GM18498 (cell line): ENCODE data around the gene LAMA4.

Source experiments
- ATAC-seq: cut with Tn5 transposase; IDR thresholded peaks from one replicate; pipeline ENCODE4 v1.9.1; 2021; ENCODE audit warnings: mild to moderate bottlenecking, moderate library complexity; ENCODE audit not compliant: unreplicated experiment

The LAMA4 gene

DNA sequence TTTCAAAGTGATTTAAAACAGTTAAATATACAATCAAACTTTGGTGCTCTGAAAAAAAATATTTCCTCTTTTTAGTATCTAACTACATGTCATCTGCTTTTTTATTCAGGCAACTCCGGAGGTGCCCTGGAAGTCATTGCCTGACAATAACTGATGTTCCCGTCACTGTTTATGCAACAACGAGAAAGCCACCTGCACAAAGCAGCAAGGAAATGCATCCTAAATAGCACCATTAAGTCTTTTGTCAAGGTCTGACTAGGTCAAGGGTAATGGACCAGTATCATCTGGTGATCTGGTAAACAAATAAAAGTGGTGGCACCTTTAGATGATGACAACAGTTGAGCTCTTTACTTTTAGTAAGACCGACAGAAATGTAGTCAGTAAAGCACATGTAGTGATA lies 153.8 kb downstream of the LAMA4 start:
- no peak for ATAC-seq

DNA sequence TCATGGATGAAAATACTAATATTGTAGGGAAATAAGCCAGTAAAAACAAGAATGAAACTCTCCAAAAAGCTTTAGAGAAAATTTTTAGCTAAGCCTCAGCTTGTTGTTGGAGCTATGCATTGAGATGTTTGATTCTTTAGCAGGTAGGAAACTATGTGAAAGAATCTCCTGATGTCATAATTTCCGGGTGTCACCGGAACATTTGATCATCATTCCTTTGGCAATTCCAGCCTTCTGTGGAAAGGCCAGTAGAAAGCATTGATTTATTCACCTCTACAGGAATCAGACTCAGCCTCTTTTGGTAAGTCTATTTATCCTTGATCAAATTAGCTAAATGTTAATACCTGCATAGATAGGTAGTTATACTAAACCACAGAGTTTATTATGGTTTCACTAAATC lies 157.5 kb downstream of the LAMA4 start:
- ATAC-seq: no peak

DNA sequence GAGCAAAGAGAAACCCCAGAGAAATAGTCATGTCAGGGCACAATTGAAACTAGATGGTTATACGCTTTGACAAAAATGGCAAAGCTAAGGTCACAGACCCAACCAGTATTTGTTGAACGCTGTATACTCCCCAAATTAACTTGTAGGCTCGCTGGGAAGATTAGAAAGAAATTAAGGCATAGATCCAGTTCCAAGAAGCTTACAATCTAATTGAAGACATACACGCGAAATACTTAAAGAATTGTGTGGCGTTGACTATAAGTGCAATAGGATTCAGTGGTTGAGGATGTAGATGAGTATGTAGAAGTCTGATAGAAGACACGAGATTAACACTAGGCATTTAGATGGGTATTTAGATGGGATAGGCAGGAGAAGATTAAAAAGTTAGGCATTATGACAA lies 166.5 kb downstream of the LAMA4 start:
- ATAC-seq: no peak

DNA sequence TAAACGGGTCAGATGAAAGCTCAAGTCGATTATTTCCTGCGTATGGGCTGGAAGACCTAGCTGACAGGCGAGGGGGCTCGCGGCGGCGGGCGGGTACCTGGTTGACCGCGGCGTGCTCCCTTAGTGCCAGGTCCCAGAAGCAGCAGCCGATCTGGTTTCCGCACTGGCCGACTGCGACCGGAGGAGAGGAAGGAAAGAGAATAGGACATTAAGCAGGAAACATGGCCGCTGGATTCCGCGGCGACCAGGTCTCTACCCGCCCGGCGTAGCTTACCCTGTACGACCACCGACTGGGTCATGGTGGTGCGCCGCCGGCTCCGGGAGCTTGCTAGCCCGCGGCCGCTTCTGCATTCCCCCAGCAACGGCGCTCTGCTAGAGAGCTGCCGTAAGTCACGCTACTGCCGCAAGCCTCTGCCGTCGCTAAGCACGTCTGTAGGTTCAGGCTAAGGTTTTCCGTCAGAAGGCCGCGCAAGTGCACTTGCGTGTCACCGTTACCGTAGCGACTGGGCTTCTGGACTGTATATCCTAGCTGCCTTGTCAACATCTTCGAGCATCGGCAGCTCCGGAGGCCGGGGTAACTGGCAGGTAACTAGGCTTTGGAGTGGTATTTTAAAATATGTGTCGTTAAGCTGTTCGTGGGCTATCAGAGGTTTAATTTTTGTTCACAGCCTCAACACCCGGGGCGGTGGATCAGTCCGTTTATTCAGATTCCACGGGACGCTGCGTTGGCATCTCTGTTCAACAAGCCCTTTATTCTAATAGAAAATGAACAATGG lies 167.0 kb downstream of the LAMA4 start, which contains the start of the genes FAM229B and TUBE1:
Gene FAM229B (plus strand): TSS at position 456 of the 776 bp plus-strand sequence. CDS start 11,693 bp downstream, outside the sequence.
Gene TUBE1 (minus strand): TSS at position 347 of the 776 bp plus-strand sequence. CDS start 48 bp downstream, at position 299.
- peak; percentile 98 for ATAC-seq

DNA sequence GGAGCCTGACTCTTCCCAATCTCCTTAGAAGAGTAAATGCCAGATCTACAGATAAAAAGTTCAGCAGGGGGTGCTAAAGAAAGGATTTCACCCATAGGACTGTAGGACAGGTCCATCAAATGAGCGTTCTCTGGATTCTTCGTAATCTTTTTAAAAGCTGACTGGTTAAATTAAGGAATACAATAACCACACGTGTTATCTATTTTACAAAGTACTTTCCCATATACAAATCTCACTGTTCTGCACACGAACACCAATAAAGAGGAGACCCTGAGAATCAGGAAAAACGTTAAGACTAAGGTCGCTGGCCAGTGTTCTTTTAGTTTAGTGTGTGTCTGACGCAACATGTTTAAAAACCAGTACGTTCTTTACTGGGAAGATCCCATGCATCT lies 167.6 kb downstream of the LAMA4 start:
- ATAC-seq: peak; percentile 29

DNA sequence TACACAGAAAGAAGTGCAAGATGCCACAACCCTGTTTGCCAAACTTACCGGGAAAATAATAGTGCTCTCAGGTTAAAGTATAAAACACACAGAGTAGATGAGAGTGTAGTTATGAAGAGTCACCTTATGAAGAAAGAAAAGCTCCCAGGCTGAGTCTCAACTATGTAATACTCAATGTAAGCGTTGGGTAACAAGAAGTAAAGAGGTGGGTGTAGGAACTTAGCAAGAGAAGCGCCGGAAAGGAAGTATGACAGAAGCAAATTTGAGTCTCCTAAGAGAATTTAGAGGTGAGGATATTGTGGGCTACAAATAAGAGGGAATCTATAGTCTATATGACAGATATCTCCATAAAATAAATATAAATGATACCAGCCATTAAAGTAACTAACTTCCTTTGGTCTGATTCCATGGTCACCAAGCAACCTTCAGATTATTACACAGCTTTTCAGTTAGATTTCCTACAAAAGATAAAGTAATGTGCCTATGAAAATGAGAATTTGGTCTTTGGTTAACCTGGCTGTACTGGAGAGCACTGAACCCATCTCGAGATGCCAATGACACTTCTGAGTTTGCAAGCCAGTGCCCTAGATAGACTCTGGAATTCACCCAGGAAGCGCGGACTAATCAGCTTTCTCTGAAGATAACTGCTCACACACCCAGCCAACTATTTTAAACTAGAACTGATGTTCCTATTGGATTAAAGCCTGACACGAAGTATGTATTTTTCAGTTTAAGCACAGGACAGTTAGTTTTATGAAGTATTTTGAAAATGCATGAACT lies 168.9 kb downstream of the LAMA4 start:
- no peak for ATAC-seq

DNA sequence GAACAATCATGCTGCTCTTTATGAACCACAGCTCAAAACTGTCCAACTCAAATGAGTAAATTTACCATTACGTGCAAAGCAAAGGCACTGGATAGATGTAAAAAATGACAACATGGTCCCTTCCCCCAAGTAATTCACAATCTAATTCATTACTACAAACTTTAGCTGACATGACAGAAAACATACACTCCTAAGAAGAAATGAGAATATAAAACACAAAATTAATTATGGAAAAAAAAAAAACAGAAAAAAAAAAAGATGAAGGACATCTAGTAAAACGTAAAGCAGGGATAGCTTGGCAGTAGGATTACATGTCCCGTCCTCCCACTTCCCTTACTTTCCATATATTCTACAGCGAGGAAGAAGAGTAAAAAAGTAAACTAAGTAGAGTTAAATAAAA lies 172.8 kb downstream of the LAMA4 start:
- no peak for ATAC-seq

DNA sequence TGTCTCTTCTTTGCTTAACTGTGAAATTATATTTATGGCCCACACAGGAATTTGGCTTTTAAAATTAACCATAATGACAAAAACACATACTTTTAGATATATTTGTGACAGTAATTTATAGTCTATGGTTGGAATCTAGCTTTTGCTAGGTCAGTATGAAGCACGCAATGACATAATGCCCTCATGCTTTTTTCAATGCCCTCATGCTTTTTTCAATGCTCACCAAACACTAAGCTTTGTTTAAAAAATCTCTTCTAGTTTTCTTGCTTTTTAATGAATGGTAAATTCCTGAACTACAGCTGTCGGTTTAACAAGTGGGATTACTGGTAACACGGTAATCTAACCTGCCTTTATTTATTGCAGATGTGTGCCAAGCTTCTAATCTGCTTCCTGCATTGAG lies 187.8 kb downstream of the LAMA4 start:
- ATAC-seq: no peak

DNA sequence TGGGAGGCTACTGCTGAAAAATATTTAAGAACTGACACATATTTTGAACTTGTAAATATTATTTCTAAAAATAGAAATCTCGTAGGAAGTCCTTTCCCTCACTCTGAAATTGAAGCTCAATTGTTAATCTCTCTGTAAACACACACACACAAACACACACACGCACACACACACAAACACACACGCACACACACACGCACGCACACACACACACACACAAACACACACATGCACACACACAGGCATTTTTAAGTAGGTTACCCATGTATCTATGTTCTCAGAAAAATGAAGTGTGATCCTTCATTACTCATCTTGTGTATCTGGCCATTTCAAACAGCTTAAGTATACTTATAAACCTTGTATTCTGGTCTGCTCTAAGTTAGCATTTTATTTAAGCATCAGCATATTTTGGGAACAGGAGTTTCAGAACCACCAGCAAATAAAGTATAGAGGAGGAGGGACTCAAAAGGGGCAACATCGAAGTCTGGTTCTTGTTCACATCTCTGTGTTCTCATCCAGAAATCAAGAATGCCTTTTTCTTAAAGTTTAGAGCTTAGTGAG lies 188.9 kb downstream of the LAMA4 start:
- no peak for ATAC-seq

DNA sequence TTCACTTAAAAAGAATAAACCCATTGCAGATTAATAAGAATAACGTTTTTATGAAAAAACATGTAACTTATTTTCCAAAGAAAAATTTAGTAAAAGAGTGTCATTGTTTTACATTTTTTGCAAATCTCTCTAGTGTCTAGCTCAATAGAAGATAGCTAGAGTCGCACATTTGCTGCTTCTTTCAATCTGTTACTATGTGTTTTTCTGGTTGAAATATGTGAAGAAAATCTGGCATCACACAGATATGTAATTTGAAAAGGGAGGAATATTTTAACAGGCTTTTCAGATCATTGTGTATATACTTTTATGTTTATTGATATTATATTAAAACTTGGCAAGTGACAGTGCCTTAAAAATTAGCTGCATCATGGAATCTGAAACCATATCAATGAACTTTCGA lies 191.4 kb downstream of the LAMA4 start:
- no peak for ATAC-seq

DNA sequence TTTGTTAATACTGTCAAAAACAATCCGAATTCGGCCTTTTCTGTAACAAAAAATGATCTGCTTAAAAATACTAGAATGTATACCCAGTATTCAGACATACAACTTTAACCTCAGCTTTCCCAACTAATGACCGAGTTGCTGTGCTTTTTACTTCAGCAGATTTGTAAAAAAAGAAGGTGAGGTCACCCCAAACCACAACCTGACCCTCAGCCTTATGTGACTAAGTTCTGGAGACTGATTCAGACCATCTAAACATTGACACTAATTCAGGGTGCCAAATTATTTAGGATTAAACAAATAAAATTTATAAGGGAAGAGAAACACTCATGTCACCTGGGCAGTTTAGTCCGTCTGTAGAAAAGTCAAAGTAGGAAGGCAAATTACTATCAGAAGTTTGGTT lies 192.8 kb downstream of the LAMA4 start:
- no peak for ATAC-seq
